ENCODE measurements around the gene TEX47.

TEX47 gene

GRCh38 chr7:88746126-88746525 lies 49.4 kb downstream of the TEX47 start:
- no peaks in the 10 kb centered on the region for H3K27me3 ChIP-seq (ENCODE audit: insufficient read depth, low read depth)
- no peak overlapping the region for H3K9ac ChIP-seq
- no peak overlapping the region for H3K27ac ChIP-seq
- no peak overlapping the region for H3K4me3 ChIP-seq (IDR thresholded peaks at IDR 0.05; ENCODE audit: insufficient read depth, low read depth, low read length)
- H2AFZ ChIP-seq (ENCODE audit: low read depth) = no peak overlapping the region
- H3K36me3 ChIP-seq (ENCODE audit: insufficient read depth) = no peaks in the 10 kb centered on the region
- H3K4me2 ChIP-seq = no peak overlapping the region
- H4K20me1 ChIP-seq (ENCODE audit: insufficient read depth) = no peaks in the 10 kb centered on the region
- no peaks in the 10 kb centered on the region for H3K4me1 ChIP-seq (ENCODE audit: low read depth, poor library complexity, severe bottlenecking)
- TF ChIP-seq, protein P1, sequence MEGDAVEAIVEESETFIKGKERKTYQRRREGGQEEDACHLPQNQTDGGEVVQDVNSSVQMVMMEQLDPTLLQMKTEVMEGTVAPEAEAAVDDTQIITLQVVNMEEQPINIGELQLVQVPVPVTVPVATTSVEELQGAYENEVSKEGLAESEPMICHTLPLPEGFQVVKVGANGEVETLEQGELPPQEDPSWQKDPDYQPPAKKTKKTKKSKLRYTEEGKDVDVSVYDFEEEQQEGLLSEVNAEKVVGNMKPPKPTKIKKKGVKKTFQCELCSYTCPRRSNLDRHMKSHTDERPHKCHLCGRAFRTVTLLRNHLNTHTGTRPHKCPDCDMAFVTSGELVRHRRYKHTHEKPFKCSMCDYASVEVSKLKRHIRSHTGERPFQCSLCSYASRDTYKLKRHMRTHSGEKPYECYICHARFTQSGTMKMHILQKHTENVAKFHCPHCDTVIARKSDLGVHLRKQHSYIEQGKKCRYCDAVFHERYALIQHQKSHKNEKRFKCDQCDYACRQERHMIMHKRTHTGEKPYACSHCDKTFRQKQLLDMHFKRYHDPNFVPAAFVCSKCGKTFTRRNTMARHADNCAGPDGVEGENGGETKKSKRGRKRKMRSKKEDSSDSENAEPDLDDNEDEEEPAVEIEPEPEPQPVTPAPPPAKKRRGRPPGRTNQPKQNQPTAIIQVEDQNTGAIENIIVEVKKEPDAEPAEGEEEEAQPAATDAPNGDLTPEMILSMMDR (conservative IDR thresholded peaks at IDR 0.05; ENCODE audit: low read depth, low read length) = no peak
- H3K79me2 ChIP-seq (ENCODE audit: insufficient read depth, low read depth) = no peaks in the 10 kb centered on the region
